Muscle layer of colon (tissue), 2 donors: Measurements from ENCODE around the gene POC1A.

Source experiments
- H3K27ac ChIP-seq: one replicate; pipeline ENCODE4 v1.7.0; 2013; ENCODE audit warnings: low read depth, mild to moderate bottlenecking, low read length, moderate library complexity
- H3K27me3 ChIP-seq, 2 donors: one replicate each; pipeline ENCODE4 v1.7.0; 2013; ENCODE audit warnings: low read length in 2 of 2, mild to moderate bottlenecking in 2 of 2; ENCODE audit not compliant: insufficient read depth in 2 of 2, control insufficient read depth in 1 of 2
- H3K36me3 ChIP-seq: one replicate; pipeline ENCODE4 v1.7.0; 2013; ENCODE audit warnings: mild to moderate bottlenecking, low read length; ENCODE audit not compliant: insufficient read depth
- H3K4me1 ChIP-seq: one replicate; pipeline ENCODE4 v1.7.0; 2013; ENCODE audit warnings: mild to moderate bottlenecking, low read length; ENCODE audit not compliant: insufficient read depth
- H3K4me3 ChIP-seq, 2 donors: one replicate each; pipeline ENCODE4 v1.7.0; 2013; ENCODE audit warnings: low read length in 2 of 2, low read depth in 1 of 2, mild to moderate bottlenecking in 1 of 2, moderate library complexity in 1 of 2
- H3K9ac ChIP-seq: one replicate; pipeline ENCODE4 v1.7.0; 2013; ENCODE audit warnings: low read length
- H3K9me3 ChIP-seq: one replicate; pipeline ENCODE4 v1.7.0; 2013; ENCODE audit warnings: mild to moderate bottlenecking, low read length
- donor health status: abdominal sarcoma.
- donor health status: Adenocarcinoma of cecum.

Gene POC1A

DNA sequence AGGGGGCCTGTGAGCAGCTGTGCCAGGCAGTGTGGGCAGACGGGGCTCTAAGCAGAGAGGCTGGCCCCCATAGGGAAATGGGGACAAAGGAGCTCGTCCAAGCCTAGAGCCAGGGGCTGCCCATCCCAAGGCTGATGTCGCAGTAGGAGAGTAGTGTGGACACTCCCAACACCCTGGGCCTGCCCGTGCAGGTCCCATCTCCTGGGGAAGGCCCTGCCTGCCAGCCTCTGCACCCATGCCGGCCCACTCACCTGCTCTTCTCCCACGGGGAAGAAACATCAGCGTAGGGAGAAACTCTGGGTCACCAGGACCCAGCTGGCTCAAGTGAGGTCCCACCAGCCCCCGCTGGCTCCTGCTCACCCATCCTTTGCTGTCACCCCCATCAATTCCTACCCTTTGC, 87.2 kb downstream of the POC1A start:
- peaks cover 18% of the 10 kb centered on the region for H3K4me1 ChIP-seq
- H3K27ac ChIP-seq = no peak overlapping the region
- H3K9me3 ChIP-seq = no peaks in the 10 kb centered on the region

DNA sequence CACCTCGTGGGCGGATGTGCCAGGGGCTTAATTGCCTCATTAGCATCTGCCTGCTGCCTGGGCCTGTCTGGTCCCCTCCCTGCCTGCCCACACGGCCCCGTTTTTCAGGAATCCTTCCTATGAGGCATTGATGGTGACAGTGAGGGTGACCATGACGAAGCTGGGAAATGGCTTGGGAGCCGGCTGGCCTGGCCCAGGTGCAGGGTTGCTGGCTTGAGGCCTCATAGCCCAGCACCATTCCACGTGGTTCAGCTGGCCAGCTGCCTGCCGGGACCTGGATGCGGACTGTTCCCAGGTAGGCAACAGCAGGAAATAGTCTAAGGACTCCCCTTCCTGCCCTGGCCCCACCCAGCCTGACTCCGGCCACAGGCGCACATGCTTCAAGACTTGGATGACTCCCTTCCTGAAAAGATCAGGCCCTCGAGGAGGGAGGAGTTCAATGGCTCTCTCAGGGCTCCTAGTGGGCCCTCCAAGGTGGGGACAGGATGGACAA, 88.9 kb downstream of the POC1A start:
- Histone ChIP-seq H3K9me3 (no peaks in the 10 kb centered on the region), H3K9ac (no peak overlapping the region), H3K4me1 (peaks cover 5% of the 10 kb centered on the region), H3K27ac (no peak overlapping the region), H3K4me3 (no peak overlapping the region), H3K27me3 (no peaks in the 10 kb centered on the region), H3K36me3 (no peaks in the 10 kb centered on the region)

More for the DNA sequence above, 87.2 kb downstream of the POC1A start:
- Histone ChIP-seq H3K4me3 (no peak overlapping the region), H3K27me3 (no peaks in the 10 kb centered on the region), H3K9ac (no peak overlapping the region), H3K36me3 (no peaks in the 10 kb centered on the region)

DNA sequence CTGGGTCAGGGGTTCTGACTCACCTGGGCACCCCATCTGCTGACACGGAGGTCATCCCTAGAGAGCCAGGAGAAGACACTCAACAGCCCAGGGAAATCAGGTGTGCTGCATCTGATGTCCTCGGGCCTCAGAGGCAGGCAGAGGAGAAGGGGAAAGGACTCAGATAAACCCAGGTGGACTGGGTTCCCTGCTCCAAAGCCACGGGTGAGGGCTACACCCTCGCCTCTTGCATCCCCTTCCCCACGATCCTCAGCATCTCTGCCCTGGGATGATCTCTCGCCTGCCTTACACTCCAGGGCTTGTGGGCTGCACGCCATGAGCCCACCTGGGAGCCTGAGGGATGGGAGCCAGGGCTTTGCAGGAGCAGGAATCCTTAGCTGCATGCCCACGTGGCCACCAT, 89.7 kb downstream of the POC1A start:
- Histone ChIP-seq H3K27me3 (no peaks in the 10 kb centered on the region), H3K4me1 (no peaks in the 10 kb centered on the region), H3K36me3 (no peaks in the 10 kb centered on the region), H3K9ac (no peak overlapping the region), H3K27ac (no peak overlapping the region), H3K4me3 (no peak overlapping the region), H3K9me3 (no peaks in the 10 kb centered on the region)

DNA sequence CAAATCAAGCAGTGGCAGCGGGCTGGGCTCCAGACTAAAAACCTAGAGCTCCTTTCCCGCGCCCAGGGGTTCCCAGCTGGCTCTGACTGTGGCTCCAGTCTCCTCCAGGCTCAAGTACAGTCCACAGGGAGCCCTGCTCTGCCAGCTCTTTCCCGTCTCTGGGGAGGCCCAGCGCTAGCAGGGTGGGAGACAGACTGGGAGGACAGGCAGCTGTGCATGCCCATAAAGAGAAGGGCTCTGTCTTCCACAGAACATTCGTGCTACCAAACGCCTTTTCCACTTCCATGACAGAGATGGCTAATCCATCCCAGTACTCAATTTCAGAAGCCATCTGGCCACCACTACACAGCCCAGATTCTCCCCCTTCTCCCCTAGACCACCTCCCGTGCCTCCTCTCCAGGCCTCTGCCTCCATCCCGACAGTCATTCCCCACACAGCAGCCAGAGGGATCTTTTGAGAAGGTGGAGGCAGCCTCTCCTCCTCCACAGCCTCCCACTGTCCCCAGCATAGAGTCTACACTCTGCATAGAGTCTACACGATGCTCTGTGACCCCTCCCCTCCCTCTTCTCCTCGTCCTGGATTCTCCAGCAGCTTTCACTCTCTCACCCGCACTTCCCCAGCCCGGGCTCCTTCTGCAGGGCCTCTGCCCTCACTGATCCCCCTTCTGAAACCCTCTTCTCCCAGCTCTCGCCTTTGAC, 91.0 kb downstream of the POC1A start:
- Histone ChIP-seq H3K9ac (no peak overlapping the region), H3K27ac (no peak overlapping the region), H3K4me1 (no peaks in the 10 kb centered on the region)

DNA sequence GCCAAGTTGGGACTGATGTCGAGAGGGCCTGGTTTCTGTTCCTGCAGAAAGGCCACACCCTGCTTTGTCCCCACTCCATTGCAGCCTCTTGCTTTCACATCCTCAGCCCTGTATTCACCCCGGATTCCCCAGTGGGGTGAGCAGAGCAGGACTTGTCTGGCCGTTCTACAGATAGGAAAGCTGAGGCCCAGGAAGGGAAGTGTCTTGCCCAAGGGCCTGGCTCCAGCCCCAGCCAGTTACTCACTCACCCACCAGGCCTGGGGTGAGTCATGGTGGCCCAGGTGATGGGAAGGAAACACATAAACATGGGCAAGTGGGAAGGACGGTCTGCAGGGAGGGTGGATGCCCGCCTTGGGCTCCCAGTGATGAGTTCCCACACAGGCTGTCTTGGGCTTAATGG, 91.7 kb downstream of the POC1A start:
- Histone ChIP-seq H3K27ac (no peak overlapping the region), H3K4me3 (no peak overlapping the region), H3K9ac (no peak overlapping the region), H3K9me3 (no peaks in the 10 kb centered on the region), H3K36me3 (no peaks in the 10 kb centered on the region), H3K4me1 (peaks cover 6% of the 10 kb centered on the region), H3K27me3 (no peaks in the 10 kb centered on the region)

More for the DNA sequence above, 91.0 kb downstream of the POC1A start:
- no peaks in the 10 kb centered on the region for H3K27me3 ChIP-seq
- H3K36me3 ChIP-seq = no peaks in the 10 kb centered on the region
- no peak overlapping the region for H3K4me3 ChIP-seq
- H3K9me3 ChIP-seq = no peaks in the 10 kb centered on the region

DNA sequence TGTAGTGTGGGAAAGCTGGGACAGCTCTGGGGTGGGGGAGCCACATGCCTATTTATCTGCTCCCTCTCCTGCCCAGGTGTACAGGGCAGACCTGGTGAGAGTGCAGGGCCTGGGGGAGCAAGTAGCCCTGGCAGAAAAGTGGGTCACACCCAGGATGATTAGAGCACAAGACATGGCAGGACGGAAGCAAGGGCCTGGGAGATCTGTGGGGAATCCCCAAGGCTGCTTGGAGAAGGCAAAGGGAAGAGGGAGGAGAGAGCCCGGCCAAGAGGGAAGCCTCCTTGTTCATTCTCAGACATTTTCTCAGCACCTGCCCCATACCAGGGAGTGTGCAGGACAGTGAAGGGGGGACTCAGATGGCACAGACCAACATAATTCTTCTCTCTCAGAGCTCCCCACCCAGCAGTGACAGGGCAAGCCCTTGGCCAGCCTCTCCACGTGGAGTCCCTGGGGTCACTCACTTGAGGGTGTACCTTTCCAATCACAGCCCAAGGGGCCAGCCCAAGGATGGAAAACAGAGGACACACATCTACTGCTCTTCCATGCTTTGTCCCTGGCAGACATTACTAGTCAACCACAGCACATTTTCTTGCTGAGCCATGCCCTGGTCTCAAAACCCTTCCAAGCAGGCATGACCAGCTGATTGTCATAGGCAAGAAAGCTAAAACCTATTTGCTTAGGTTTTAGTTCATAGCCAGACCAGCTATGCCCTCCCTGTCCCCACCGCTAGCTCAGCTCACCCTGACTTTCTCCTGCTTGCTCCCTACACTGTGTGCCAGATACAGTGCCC, 92.9 kb downstream of the POC1A start:
- Histone ChIP-seq H3K9ac (no peak overlapping the region), H3K4me1 (peaks cover 6% of the 10 kb centered on the region), H3K4me3 (no peak overlapping the region), H3K27ac (no peak overlapping the region), H3K27me3 (no peaks in the 10 kb centered on the region), H3K36me3 (no peaks in the 10 kb centered on the region), H3K9me3 (no peaks in the 10 kb centered on the region)

DNA sequence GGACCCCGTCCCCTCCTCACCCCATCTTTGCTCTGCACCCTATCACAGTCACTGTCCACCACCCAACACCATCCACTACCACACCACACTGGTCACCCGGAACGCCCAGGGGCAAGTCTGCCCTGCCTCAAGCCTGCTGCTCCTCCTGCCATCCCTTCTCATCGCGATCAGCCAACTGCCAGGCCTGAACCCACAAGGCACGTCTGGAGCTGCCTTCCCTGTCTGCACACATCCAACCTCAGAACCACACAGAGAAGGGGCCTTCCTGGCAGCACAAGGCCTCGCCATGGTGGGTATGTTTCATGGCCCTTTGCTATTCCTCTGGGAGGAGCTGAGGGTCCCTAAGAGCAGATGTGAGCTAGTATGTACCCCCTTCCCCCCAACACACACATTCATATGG, 94.4 kb downstream of the POC1A start:
- no peak overlapping the region for H3K27ac ChIP-seq
- peaks cover 7% of the 10 kb centered on the region for H3K4me1 ChIP-seq
- no peak overlapping the region for H3K4me3 ChIP-seq
- no peaks in the 10 kb centered on the region for H3K36me3 ChIP-seq
- H3K9ac ChIP-seq = no peak overlapping the region
- no peaks in the 10 kb centered on the region for H3K9me3 ChIP-seq
- H3K27me3 ChIP-seq = no peaks in the 10 kb centered on the region

DNA sequence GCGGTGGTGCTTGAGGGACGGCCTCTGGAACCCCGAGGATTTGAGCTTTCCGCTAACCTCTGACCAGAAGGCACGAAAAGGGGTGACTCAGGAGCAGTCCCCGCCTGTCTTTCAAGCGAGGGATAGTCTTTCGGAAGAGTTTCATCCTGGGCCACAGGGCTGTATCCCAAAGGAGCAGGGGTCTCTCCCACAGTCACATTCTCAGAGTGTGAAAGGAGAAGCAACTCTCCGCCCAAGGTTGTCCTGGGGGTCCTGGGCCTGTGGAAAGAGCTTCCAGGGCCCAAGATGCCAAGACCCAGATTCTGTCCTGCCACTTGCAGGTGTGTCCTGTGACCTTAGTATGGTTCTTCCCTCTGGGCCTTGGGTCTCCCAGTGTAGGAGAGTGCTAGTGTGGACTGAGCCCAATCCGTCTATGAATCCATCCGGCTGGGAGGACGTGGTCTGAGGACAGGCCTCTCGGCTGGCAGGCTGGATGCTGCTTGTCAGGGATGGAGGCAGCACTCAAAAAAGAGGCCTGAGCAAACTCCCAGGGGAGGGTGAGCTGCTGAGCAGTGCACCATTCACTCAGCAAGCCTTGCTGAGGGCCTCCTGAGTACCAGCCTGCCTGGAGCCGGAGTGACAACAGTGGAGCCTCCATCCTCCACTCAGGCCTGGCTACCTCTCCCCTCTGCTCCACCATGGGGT, 96.3 kb downstream of the POC1A start:
- peaks cover 7% of the 10 kb centered on the region for H3K36me3 ChIP-seq
- H3K9me3 ChIP-seq = no peaks in the 10 kb centered on the region
- H3K27me3 ChIP-seq = no peaks in the 10 kb centered on the region
- peak overlapping the region; percentile 62 to 96 for H3K4me3 ChIP-seq
- H3K27ac ChIP-seq = peak overlapping the region; percentile 54
- H3K9ac ChIP-seq = no peak overlapping the region
- H3K4me1 ChIP-seq = peaks cover 25% of the 10 kb centered on the region

DNA sequence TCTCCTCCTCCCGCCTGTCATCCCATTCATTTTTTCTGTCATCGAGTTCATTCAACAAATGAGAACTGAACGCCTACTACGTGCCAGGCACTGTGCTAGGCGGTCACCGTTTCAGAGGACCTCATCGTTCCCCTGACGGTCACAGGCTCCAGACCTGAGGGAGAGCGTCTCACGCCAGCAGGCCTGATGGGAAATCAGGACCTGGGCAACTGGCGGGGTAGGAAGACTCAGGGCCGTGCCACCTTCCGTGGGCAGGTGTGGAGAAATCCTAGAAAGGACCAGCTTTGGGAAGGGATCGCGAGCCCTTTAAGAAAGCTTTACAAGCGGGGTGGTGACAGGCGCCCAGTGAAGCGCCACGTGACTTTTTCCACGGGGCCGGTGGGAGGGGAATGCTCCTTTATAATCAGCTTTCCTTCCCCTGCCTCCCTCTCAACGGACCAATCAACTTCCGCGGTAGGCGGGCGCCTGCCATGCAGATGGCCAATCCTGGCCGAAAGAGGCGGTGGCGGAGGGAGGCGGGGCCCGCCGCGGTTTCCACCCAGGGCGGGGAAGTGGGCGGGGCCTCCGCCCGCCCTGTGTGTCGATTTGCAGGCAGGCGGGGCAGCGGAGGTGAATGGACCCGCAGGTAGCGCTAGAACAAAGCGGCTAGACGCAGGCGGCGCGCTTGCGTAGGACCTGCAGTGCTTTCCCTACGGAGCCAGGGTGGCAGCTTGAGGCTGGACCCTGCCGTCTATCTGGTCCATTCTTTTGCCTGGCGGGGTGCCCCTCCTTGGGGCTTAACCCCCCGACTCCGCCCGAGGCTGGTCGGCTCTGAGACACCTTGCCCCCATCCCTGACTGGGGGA, 97.0 kb downstream of the POC1A start:
- Histone ChIP-seq H3K9me3 (no peaks in the 10 kb centered on the region), H3K9ac (peak overlapping the region; percentile 72), H3K36me3 (peaks cover 9% of the 10 kb centered on the region), H3K27me3 (no peaks in the 10 kb centered on the region), H3K4me3 (peak overlapping the region; percentile 73 to 96), H3K4me1 (peaks cover 31% of the 10 kb centered on the region), H3K27ac (peak overlapping the region; percentile 89)

DNA sequence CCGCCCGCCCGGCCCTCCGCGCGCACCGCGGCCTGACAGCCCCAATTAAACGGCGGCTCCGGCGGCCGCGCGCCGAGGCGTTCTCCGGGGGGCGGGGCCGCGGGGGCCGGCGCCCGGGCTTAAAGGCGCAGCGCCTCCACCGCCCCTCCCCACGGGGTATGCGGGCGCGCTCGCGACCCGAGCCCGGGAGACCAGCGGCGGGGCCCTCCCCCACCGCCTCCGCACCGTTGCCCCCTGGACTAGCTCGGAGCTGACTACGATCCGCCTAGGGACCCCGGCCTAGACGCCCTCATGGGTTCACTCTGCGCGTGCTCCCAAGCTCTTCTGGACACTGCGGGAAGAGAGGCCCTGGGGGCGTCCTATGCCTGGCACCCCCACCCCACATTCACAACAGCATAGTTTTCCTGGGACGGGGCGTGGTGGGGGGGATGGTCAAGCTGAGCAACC, 97.7 kb downstream of the POC1A start, which contains the start of gene DUSP7:
Gene DUSP7 (minus strand): TSS at position 51 of the 447 bp plus-strand sequence. CDS start 205 bp downstream, outside the sequence.
- H3K27me3 ChIP-seq = no peaks in the 10 kb centered on the region
- peaks cover 15% of the 10 kb centered on the region for H3K36me3 ChIP-seq
- peaks cover 36% of the 10 kb centered on the region for H3K4me1 ChIP-seq

More for the DNA sequence above, 97.7 kb downstream of the POC1A start, which contains the start of gene DUSP7:
- Histone ChIP-seq H3K27ac (peak within 1 kb of the TSS; percentile 89), H3K9ac (peak within 1 kb of the TSS; percentile 72), H3K4me3 (peak within 1 kb of the TSS; percentile 91 to 96), H3K9me3 (no peaks in the 10 kb centered on the region)
